ENCODE measurements around the gene CAPN11. TPM values are rescaled to one million over a fixed set of nuclear protein-coding genes. Genes with fewer than 3 reads are reported as not detected.

Gene CAPN11
- total RNA-seq, 1 donor from 2014 or later, result 2.0 TPM

GRCh38 chr6:44186635-44187025, 28.0 kb downstream of the CAPN11 start:
- no peak overlapping the region for H3K27ac ChIP-seq
- TF ChIP-seq POLR2A (IDR thresholded peaks at IDR 0.05), result no peak
- TF ChIP-seq POLR2AphosphoS5 (IDR thresholded peaks at IDR 0.05; ENCODE audit: insufficient read depth in 1 of 2, low read depth in 1 of 2), result no peak
- no peak for TF ChIP-seq CTCF (IDR thresholded peaks at IDR 0.05)

GRCh38 chr6:44188819-44189218, 30.2 kb downstream of the CAPN11 start:
- H3K9me3 ChIP-seq, result no peaks in the 10 kb centered on the region
- no peak for DNase-seq (ENCODE audit: extremely low spot score in 2 of 2)

More at GRCh38 chr6:44186635-44187025, 28.0 kb downstream of the CAPN11 start:
- no peaks in the 10 kb centered on the region for H3K9me3 ChIP-seq
- no peaks in the 10 kb centered on the region for H3K4me1 ChIP-seq
- no peaks in the 10 kb centered on the region for H3K27me3 ChIP-seq
- H3K36me3 ChIP-seq, result no peaks in the 10 kb centered on the region
- no peak overlapping the region for H3K4me3 ChIP-seq
- intact Hi-C loops (cut with DNase I), result no loop called here
- DNase-seq (ENCODE audit: extremely low spot score in 2 of 2), result no peak

GRCh38 chr6:44189257-44189656, 30.6 kb downstream of the CAPN11 start:
- intact Hi-C loops (cut with DNase I), result no loop called here
- no peak for DNase-seq (ENCODE audit: extremely low spot score in 2 of 2)
- Histone ChIP-seq H3K4me1 (no peaks in the 10 kb centered on the region), H3K36me3 (no peaks in the 10 kb centered on the region), H3K27ac (no peak overlapping the region), H3K9me3 (no peaks in the 10 kb centered on the region), H3K4me3 (no peak overlapping the region), H3K27me3 (no peaks in the 10 kb centered on the region)
- TF ChIP-seq POLR2A (IDR thresholded peaks at IDR 0.05) (no peak), CTCF (IDR thresholded peaks at IDR 0.05) (no peak), POLR2AphosphoS5 (IDR thresholded peaks at IDR 0.05; ENCODE audit: insufficient read depth in 1 of 2, low read depth in 1 of 2) (no peak)

More at GRCh38 chr6:44188819-44189218, 30.2 kb downstream of the CAPN11 start:
- Histone ChIP-seq H3K36me3 (no peaks in the 10 kb centered on the region), H3K4me1 (no peaks in the 10 kb centered on the region), H3K4me3 (no peak overlapping the region), H3K27me3 (no peaks in the 10 kb centered on the region), H3K27ac (no peak overlapping the region)
- intact Hi-C loops (cut with DNase I), result no loop called here
- TF ChIP-seq POLR2A (IDR thresholded peaks at IDR 0.05), result no peak
- TF ChIP-seq CTCF (IDR thresholded peaks at IDR 0.05), result no peak
- TF ChIP-seq POLR2AphosphoS5 (IDR thresholded peaks at IDR 0.05; ENCODE audit: insufficient read depth in 1 of 2, low read depth in 1 of 2), result no peak

- intact Hi-C loops (cut with DNase I), result no loop called here
- no peaks in the 10 kb centered on the region for H3K9me3 ChIP-seq
- H3K4me1 ChIP-seq, result no peaks in the 10 kb centered on the region
These were observed 32.1 kb downstream of the CAPN11 start for GRCh38 chr6:44190715-44191114.

More at GRCh38 chr6:44190715-44191114, 32.1 kb downstream of the CAPN11 start:
- Histone ChIP-seq H3K4me3 (no peak overlapping the region), H3K27ac (no peak overlapping the region), H3K36me3 (no peaks in the 10 kb centered on the region), H3K27me3 (no peaks in the 10 kb centered on the region)
- TF ChIP-seq POLR2A (IDR thresholded peaks at IDR 0.05) (no peak), CTCF (IDR thresholded peaks at IDR 0.05) (no peak), POLR2AphosphoS5 (IDR thresholded peaks at IDR 0.05; ENCODE audit: insufficient read depth in 1 of 2, low read depth in 1 of 2) (no peak)
- no peak for DNase-seq (ENCODE audit: extremely low spot score in 2 of 2)

Data from vagina (tissue), 2 donors.